Fibroblast of skin of scalp (primary cell): ENCODE results near the gene CD40.

ENCODE experiments used
- DNase-seq: peaks from one replicate; pipeline ENCODE4 v3.0.0-alpha.2; 2013

Gene CD40

DNA sequence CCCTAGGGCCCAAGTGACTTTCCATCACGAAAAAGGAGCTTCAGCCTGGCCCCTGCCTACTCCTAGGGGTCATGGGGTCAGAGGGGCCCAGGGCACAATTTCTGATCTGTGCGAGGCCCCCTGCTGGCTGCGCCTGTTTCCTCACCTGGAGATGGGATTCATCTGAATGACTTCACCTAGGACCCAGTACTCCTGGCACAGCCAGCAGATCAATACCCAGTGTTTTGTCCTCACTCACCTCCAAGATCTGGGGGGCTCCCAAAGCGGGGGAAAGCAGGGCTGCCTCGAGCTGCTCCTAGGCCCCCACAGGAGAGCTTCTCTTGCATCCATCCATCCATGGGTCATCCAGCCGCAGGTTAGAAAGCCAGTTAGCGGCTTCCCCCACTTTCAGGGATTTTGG, 33.8 kb downstream of the CD40 start:
- DNase-seq = no peak

DNA sequence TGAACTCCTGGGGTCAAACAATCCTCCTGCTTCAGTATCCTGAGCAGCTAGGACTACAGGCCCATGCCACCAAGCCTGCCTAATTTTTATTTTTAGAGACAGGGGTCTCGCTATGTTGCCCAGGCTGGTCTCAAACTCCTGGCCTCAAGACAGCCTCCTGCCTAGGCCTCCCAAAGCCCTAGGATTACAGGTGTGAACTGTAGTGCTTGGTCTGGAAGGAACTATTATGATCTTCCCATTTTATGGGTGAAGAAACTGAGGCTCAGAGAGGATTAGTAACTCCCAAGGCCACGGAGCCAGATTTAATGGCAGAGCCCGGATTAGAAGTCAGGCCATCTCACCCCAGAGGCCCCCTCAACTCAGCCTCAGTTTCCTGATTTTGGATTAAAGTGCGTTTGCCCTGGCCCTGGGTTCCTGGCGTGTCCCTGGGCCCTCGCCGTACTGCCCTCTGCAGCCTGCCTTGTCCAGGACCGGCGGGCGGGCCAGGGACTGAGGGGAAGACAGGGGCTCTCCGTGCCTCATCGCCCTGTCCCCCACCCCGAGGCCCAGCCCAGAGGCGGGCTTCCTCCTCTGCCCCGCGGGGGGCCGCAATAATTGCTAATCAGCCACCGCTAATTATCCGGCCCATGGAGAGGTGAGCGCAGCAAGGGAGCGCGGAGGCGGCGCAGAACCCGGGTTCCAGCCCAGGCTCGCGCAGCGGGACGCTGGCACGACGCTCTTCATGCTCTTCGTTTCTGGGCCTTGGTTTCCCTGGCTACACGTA, 34.9 kb downstream of the CD40 start:
- no peak for DNase-seq

- no peak for DNase-seq
These were observed 36.2 kb downstream of the CD40 start for GRCh38 chr20:46154305-46154704.

GRCh38 chr20:46154796-46155195, 36.7 kb downstream of the CD40 start:
- no peak for DNase-seq

DNA sequence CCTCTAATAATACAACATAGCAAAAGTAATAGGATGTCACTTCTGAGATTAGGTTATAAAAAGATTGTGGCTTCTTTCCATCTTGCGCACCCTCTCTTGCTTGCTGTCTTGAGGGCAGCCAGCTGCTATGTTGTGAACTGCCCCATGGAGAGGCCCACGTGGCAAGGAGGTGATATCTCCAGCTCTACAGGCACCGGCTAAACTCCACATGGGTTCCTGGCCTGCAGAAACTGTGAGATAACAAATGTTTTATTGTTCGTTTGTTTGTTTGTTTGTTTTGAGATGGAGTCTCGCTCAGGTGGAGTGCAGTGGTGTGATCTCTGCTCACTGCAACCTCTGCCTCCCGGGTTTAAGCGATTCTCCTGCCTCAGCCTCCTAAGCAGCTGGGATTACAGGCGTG, 38.0 kb downstream of the CD40 start:
- DNase-seq = no peak

GRCh38 chr20:46157076-46157592, 39.0 kb downstream of the CD40 start:
- DNase-seq = no peak

DNA sequence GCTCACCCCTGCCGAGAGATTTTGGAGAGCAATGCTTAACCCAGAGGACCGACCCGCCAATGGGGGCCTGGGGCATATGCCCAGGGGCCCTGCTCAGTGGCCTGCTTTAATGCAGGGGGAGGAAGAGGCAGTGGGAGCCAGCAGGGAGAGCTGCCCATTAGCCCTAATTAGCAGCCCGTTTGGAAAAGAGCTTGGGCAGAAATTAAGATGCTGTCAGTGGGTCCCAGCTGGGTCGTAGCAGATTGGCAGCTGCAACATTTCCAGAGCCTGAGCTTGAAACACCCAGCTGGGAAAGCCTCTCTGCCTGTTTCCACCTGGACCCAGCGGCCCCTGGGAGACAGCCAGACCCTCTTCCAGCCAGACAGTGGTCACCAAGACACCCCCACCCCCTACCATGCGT, 39.5 kb downstream of the CD40 start:
- no peak for DNase-seq

DNA sequence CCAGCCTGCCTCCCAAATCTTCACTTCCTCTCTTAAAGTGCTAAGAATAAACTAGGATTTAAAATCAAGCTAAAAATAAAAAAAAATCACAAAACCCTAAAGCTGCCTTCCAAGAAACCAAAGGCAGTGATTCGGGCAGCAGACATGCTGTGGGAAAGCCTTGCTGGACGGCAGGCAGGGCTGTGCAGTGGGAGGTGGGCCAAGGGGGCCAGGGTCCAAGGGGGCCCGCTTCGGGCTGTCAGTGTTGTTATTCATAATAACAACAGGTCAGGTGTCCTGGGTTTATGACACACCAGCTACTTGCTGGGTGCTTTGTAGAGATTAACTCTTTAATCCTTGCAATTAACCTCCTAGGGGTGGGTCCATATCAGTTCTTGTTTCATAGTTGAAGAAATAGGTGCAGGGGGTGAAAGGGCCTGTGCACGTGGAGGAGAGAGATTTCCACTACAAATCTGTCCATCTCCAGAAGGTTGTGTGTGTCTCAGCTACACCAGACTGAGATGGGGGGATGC, 40.4 kb downstream of the CD40 start:
- no peak for DNase-seq

GRCh38 chr20:46159101-46159897, 41.2 kb downstream of the CD40 start:
- DNase-seq = no peak

DNA sequence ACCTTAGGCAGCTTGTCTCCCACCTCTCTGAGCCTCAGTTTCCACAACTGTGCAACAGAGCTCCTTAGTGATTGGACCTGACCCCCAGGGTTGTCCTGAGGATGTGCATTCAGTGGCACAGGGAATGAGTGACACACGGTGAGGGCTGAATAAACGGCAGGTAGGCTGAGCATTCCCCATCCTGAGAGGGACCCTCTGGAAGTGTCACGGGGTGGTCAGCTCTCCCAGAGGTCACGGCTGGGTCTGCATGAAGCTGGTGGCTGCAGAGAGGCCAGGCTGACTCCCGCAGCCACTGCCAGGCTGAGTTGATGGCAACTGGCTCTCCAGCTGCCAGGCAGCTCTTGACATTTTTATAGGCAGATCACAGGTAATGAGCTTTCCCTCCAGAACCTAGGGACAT, 42.5 kb downstream of the CD40 start:
- no peak for DNase-seq

DNA sequence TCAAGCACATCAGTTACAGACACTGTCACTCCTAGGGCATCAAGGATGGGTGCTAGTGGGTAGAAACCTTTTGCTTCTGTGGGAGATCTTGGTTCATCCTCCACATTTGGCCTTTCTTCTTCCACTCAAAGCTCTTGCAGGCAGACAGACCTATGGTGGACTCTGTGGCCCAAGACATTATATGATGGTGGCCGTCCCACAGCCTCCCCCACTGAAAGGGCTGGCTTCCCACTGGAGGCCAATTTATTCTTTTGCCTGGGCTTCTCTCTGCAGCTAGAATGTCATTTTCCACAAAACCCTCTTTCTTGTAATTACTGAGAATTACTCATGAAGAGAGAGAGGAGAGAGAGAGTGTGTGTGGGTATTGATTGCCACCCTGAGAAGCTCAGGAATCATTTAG, 43.8 kb downstream of the CD40 start:
- DNase-seq = no peak

- DNase-seq = no peak
These were observed 46.1 kb downstream of the CD40 start for GRCh38 chr20:46164254-46164653.

- no peak for DNase-seq
These were observed 49.0 kb downstream of the CD40 start for GRCh38 chr20:46167080-46167479.

DNA sequence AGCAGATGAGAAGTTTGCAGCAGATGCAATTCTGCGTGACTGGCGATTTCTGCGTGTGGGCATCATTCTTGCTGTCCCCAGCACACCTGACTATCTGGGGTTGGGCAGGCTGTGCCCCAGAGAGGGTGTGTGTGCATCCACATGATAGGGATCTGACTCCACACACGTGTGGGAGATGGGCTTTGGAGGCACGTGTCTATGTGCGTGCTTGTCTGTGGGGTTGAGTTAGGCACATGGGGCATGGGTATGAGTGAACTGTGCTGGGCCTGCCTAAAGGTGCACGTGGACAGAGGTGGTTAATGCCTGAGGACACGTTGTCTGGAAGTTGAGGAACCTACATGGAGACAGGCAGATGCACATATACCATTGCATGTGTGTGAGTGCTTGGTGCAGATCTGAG, 50.3 kb downstream of the CD40 start:
- DNase-seq = no peak

DNA sequence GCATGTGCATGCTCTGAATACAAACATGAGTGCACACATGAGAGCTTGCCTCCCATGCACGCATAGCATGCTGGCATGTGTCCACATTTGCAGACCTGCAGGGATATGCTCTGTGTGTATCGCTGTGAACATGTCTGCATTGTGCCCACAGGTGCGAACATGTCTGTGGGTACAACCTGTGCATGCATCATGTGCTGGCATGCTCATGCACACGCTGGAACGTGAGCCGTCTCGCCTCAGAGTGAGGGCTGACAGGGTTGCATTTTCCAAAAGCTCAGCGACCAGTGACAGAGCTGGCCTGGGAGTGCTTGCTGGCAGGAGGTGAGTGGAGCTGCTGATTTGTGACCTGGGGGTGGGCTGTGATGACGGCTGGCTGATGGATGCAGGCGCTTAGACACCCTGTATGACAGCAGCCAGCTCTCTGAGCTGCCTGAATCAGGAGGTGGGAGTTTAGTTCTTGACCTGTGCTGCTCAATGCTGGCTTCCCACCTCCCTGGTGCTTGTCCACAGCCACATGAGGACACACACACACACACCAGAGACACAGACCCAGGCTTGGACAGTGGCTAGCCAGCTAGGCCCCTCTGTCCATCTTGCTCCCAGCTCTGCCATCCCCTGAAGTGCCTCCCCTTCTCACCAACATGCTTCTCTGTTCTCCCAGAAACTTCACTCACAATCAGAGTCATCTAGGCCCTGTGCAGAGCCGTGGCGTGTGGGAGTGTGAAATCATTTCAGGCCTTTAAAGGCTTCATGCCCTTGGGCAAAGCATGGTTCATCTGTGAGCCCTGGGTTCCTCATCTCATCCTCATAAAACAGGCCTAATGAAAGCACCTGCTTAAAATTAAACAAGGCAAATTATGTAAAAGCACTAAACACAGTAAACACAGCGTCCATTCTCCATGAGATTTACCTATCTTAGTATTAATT, 51.4 kb downstream of the CD40 start:
- no peak for DNase-seq

- DNase-seq = no peak
These were observed 53.4 kb downstream of the CD40 start for GRCh38 chr20:46171476-46171875.

DNA sequence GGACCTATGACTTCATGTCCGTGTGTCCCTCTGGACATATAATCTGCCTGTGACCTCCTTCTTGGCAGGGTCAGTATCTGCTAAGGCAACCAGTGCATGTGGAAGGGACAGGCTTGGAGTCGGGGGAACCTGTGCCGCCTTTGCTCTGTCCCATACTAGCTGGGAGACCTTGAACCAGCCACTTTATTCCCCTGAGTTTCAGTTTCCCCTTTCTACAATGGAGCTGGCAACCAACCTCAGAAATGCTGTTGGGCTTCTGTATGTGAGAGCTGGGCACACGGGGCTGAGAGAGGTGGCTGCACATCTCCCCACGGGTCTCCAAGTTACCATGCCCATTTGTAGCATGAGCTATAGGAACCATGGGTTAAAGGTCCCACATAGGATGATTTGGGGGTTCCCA, 53.8 kb downstream of the CD40 start:
- DNase-seq = no peak

DNA sequence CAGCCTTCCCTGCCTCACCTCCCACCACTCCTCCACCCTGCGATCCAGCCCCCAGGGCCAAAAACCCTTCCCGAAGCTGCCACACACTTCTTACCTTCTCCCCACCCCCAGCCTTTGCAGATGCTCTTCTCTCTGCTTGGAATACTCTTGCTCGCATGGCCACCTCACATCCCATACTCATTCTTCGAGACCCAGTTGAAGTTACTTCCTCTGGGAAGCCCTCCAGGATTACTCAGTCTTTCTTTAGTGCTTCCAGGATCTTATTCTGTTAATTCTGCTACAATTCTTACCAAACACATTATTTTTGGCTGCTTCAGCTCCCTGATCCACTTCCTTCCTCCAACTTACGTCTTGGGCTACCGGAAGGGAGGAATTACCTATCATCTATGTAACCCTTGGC, 54.3 kb downstream of the CD40 start:
- no peak for DNase-seq

DNA sequence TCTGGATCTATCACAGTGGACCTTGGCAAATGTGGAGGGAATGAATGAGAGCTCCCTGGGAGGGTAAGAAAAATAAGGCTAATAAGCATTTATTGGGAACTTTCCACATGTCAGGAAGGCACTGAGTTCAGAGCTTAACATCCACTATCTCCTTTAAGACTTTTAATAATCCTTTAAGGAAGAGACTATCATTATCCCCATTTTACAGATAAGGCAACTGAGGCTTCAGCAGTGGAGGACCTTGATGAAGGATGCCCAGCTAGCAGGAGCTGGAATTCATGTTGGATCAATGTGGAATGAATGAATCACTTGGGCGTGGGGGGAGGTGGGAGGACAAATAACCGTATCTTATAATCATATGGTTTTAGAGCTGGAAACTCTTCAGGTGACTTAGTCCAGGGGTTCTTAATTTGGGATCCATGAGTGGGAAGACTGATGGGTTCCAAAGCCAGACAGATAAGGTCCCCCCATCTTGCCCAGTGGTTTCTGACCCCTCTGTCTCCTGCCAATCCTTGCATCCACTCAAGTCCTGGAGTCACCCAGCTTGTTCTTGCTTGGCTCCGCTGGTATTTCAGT, 54.9 kb downstream of the CD40 start:
- DNase-seq = no peak

DNA sequence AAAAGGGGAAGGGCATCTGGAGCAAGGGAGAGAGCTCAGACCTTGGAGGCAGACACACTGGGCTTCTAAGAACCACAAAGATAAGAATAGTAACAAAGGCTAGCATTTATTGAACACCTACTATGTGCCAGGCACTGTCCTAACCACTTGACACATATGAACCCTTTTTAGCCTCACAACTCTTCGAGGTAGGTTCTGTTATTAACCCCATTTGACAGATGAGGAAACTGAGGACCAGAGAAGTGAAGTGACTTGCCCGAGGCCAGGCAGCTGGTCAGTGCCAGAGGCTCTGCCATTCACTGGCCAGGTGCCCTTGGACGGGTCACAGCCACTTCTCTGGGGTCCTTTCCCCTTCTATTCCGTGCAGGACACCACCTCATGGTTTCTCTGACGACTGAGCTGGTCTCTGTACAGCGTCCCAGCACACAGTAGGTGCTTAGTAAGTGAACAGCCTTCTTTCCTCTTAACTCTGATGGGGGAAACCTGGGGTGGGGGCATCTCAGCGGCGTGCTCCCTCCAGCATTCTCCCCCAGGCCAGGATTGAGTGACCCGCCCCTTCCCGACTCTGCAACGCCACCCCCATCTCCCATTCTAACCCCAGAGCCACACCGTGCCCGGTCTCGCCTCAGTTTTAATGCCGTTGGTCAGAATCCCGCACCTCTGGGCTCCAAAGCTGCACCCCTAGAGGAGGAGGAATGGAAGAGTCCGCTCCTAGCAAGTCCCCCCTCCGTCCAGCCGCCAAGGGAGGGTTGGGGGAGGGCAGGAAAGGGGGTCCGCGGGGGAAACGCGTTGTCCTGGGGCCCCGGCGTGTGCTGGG, 55.7 kb downstream of the CD40 start:
- DNase-seq = no peak

GRCh38 chr20:46174469-46175126, 56.5 kb downstream of the CD40 start:
- peak; percentile 46 for DNase-seq
